ENCODE results near the gene SYNE1. TPM values are rescaled to one million over a fixed set of nuclear protein-coding genes. Genes with fewer than 3 reads are reported as not detected.

Gene SYNE1
- total and polyA plus RNA-seq, 4 donors = 10.2 to 105 (median 24.5) TPM

GRCh38 chr6:152298848-152299735 is 338.1 kb downstream of the SYNE1 start:
- no peaks in the 10 kb centered on the region for H3K36me3 ChIP-seq (ENCODE audit: control insufficient read depth in 4 of 4, insufficient read depth in 3 of 4, low read depth in 1 of 4, low read length in 3 of 4)
- TF ChIP-seq, protein P1, sequence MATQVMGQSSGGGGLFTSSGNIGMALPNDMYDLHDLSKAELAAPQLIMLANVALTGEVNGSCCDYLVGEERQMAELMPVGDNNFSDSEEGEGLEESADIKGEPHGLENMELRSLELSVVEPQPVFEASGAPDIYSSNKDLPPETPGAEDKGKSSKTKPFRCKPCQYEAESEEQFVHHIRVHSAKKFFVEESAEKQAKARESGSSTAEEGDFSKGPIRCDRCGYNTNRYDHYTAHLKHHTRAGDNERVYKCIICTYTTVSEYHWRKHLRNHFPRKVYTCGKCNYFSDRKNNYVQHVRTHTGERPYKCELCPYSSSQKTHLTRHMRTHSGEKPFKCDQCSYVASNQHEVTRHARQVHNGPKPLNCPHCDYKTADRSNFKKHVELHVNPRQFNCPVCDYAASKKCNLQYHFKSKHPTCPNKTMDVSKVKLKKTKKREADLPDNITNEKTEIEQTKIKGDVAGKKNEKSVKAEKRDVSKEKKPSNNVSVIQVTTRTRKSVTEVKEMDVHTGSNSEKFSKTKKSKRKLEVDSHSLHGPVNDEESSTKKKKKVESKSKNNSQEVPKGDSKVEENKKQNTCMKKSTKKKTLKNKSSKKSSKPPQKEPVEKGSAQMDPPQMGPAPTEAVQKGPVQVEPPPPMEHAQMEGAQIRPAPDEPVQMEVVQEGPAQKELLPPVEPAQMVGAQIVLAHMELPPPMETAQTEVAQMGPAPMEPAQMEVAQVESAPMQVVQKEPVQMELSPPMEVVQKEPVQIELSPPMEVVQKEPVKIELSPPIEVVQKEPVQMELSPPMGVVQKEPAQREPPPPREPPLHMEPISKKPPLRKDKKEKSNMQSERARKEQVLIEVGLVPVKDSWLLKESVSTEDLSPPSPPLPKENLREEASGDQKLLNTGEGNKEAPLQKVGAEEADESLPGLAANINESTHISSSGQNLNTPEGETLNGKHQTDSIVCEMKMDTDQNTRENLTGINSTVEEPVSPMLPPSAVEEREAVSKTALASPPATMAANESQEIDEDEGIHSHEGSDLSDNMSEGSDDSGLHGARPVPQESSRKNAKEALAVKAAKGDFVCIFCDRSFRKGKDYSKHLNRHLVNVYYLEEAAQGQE (IDR thresholded peaks at IDR 0.05) = no peak
- TF ChIP-seq YY1 (IDR thresholded peaks at IDR 0.05) (no peak), RAD21 (IDR thresholded peaks at IDR 0.05) (no peak), HNF4G (IDR thresholded peaks at IDR 0.05) (no peak), MAX (IDR thresholded peaks at IDR 0.05) (no peak), EGR1 (IDR thresholded peaks at IDR 0.05; ENCODE audit: low read depth in 2 of 2) (no peak), JUND (IDR thresholded peaks at IDR 0.05) (no peak), SP1 (IDR thresholded peaks at IDR 0.05) (no peak), FOXA2 (IDR thresholded peaks at IDR 0.05) (no peak), FOXA1 (IDR thresholded peaks at IDR 0.05) (no peak), GABPA (IDR thresholded peaks at IDR 0.05 in 1 of 2, conservative IDR thresholded peaks at IDR 0.05 in 1 of 2) (no peak), ZBTB33 (IDR thresholded peaks at IDR 0.05) (no peak), TAF1 (conservative IDR thresholded peaks at IDR 0.05) (no peak), RXRA (IDR thresholded peaks at IDR 0.05) (no peak)
- TF ChIP-seq, protein P2, sequence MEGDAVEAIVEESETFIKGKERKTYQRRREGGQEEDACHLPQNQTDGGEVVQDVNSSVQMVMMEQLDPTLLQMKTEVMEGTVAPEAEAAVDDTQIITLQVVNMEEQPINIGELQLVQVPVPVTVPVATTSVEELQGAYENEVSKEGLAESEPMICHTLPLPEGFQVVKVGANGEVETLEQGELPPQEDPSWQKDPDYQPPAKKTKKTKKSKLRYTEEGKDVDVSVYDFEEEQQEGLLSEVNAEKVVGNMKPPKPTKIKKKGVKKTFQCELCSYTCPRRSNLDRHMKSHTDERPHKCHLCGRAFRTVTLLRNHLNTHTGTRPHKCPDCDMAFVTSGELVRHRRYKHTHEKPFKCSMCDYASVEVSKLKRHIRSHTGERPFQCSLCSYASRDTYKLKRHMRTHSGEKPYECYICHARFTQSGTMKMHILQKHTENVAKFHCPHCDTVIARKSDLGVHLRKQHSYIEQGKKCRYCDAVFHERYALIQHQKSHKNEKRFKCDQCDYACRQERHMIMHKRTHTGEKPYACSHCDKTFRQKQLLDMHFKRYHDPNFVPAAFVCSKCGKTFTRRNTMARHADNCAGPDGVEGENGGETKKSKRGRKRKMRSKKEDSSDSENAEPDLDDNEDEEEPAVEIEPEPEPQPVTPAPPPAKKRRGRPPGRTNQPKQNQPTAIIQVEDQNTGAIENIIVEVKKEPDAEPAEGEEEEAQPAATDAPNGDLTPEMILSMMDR (IDR thresholded peaks at IDR 0.05; ENCODE audit: low read depth, low read length, missing input control) = no peak
- TF ChIP-seq, protein P3, sequence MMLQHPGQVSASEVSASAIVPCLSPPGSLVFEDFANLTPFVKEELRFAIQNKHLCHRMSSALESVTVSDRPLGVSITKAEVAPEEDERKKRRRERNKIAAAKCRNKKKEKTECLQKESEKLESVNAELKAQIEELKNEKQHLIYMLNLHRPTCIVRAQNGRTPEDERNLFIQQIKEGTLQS (IDR thresholded peaks at IDR 0.05) = no peak
- H3K4me1 ChIP-seq (ENCODE audit: control insufficient read depth in 4 of 4, insufficient read depth in 4 of 4, low read length in 3 of 4) = peaks cover 5 to 63% (median 48%) of the 10 kb centered on the region in 4 donors
- peak overlapping the region in 1 of 2 donors; percentile 37 for H3K9ac ChIP-seq (ENCODE audit: low read depth in 1 of 2, low read length in 2 of 2)
- H3K27ac ChIP-seq (ENCODE audit: low read depth in 1 of 2, low read length in 2 of 2) = peak overlapping the region in 1 of 2 donors; percentile 42
- DNase-seq (ENCODE audit: low spot score) = no peak
- WGBS = 51% methylated on average over 3 of the region's 3 CpGs
- H3K27me3 ChIP-seq (ENCODE audit: control insufficient read depth in 4 of 4, insufficient read depth in 4 of 4, low read length in 3 of 4) = no peaks in the 10 kb centered on the region
- H3K9me3 ChIP-seq (ENCODE audit: control insufficient read depth in 4 of 4, low read length in 3 of 4) = no peaks in the 10 kb centered on the region
- peak overlapping the region in 2 of 3 donors; percentile 15 to 39 for H3K4me3 ChIP-seq (ENCODE audit: low read depth in 1 of 3, low read length in 3 of 3)
